Astrocyte of the cerebellum (primary cell): ENCODE measurements around the gene MFAP5.
"Not testable (repeated sequence)": the region's sequence is repeated elsewhere in the genome, so short reads cannot be mapped to it uniquely, and the experiment has no call there.

Experiments
- DNase-seq: peaks from one replicate; pipeline ENCODE4 v3.0.0-alpha.2; 2011; ENCODE audit warnings: low read depth
- H3K4me3 ChIP-seq: 2 replicates; pipeline ENCODE4 v1.5.1; 2011; ENCODE audit warnings: mild to moderate bottlenecking, low read depth, low read length, moderate library complexity
- in situ Hi-C: cut with HindIII; loops from 2 replicates; pipeline ENCODE4 v1.10.0; 2017; ENCODE audit warnings: low sequenced_read_pairs
- TF ChIP-seq, protein P1 (sequence below): IDR thresholded peaks from 2 replicates; pipeline ENCODE4 v1.5.1; 2012; ENCODE audit warnings: low read length, low read depth, moderate library complexity, mild to moderate bottlenecking; ENCODE audit errors: missing control alignments

MFAP5 gene

DNA sequence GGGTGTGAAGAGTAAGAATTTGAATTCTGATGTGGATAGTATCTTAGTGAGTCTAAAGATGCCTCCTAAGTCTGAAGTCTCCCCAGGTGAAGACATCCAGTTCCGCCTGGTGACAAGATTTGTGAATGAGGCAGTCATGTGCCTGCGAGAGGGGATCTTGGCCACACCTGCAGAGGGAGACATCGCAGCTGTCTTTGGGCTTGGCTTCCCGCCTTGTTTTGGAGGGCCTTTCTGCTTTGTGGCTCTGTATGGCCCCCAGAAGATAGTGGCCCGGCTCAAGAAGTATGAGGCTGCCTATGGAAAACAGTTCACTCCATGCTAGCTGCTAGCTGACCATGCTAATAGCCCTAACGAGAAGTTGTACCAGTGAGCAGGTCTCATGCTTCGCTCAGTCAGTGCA is 25.4 kb downstream of the MFAP5 start:
- no peak overlapping the region for H3K4me3 ChIP-seq
- TF ChIP-seq, protein P1, sequence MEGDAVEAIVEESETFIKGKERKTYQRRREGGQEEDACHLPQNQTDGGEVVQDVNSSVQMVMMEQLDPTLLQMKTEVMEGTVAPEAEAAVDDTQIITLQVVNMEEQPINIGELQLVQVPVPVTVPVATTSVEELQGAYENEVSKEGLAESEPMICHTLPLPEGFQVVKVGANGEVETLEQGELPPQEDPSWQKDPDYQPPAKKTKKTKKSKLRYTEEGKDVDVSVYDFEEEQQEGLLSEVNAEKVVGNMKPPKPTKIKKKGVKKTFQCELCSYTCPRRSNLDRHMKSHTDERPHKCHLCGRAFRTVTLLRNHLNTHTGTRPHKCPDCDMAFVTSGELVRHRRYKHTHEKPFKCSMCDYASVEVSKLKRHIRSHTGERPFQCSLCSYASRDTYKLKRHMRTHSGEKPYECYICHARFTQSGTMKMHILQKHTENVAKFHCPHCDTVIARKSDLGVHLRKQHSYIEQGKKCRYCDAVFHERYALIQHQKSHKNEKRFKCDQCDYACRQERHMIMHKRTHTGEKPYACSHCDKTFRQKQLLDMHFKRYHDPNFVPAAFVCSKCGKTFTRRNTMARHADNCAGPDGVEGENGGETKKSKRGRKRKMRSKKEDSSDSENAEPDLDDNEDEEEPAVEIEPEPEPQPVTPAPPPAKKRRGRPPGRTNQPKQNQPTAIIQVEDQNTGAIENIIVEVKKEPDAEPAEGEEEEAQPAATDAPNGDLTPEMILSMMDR: no peak
- DNase-seq: no peak
- in situ Hi-C loops: no loop called here

DNA sequence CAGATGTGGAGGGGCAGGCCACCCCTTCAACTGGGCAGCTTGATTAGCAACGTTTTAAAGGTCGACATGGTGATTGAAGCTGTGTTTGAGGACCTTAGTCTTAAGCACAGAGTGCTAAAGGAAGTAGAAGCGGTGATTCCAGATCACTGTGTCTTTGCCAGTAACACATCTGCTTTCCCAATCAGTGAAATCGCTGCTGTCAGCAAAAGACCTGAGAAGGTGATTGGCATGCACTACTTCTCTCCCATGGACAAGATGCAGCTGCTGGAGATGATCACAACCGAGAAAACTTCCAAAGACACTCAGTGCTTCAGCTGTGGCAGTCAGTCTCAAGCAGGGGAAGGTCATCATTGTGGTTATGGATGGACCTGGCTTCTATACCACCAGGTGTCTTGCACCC is 26.0 kb downstream of the MFAP5 start:
- in situ Hi-C loops: no loop called here
- TF ChIP-seq, protein P1: no peak
- H3K4me3 ChIP-seq: no peak overlapping the region
- no peak for DNase-seq

DNA sequence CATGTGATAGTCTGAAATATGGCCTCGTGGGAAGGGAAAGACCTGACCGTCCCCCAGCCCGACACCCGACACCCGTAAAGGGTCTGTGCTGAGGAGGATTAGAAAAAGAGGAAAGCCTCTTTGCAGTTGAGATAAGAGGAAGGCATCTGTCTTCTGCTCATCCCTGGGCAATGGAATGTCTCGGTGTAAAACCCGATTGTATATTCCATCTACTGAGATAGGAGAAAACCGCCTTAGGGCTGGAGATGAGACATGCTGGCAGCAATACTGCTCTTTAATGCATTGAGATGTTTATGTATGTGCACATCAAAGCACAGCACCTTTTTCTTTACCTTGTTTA is 26.6 kb downstream of the MFAP5 start:
- in situ Hi-C loops, DNase-seq, H3K4me3 ChIP-seq: not testable (repeated sequence)

DNA sequence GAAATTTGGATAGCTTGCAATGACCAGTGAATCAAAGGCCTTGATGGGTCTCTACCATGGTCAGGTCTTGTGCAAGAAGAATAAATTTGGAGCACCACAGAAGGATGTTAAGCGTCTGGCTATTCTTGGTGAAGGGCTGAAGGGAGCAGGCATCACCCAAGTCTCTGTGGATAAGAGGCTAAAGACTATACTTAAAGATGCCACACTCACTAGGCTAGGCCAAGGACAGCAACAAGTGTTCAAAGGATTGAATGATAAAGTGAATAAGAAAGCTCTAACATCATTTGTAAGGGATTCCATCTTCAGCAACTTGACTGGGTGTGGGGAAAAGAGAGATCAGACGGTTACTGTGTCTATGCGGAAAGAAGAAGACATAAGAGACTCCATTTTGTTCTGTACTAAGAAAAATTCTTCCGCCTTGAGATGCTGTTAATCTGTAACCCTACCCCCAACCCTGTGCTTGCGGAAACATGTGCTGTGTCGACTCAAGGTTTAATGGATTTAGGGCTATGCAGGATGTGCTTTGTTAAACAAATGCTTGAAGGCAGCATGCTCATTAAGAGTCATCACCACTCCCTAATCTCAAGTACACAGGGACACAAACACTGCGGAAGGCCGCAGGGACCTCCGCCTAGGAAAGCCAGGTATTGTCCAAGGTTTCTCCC is 27.2 kb downstream of the MFAP5 start:
- DNase-seq, in situ Hi-C loops, H3K4me3 ChIP-seq: not testable (repeated sequence)

DNA sequence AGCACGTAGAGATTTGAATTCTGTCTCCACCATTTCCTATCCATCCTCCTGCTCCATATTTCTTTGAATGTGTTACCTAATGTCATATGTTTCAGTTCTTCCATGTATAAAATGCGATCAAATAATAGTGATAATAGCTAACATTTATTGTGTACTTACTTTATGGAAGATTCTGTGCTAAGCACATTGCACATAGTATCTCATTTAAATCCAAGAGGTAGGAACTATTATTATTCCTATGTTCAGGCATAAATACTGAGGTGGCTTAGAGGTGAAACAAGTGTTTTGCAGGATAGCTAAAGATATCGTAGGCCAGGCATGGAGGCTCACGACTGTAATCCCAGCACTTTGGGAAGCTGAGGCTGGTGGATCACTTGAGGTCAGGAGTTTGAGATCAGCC is 32.5 kb downstream of the MFAP5 start:
- in situ Hi-C loops: no loop called here
- TF ChIP-seq, protein P1: no peak
- no peak overlapping the region for H3K4me3 ChIP-seq
- DNase-seq: no peak

DNA sequence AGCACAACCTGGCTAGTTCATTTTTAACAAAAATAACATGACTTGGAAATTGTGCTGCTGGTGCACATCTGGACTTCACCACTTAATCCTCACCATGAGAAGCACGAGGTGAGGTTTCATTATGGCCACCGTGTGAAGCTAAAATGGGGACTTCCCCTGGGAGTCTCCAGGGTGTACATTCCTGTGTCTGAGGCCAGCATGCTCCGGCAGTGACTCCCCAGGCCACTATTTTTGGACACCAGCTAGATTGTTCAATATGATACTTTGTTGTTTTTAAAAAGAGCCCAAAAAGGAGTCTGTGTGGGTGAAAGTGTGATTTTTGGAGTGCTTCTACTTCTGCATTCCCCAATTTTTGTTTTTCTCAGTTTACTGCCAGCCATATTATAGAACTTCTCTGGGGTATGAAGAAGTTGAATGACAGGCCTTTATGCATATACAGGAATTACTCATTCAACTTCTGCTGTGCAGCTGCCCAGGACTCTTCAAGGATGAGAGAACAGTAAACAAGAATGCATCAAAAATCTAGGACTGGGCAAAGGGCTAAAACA is 33.1 kb downstream of the MFAP5 start:
- TF ChIP-seq, protein P1: no peak
- no peak for DNase-seq
- no peak overlapping the region for H3K4me3 ChIP-seq
- in situ Hi-C loops: no loop called here

DNA sequence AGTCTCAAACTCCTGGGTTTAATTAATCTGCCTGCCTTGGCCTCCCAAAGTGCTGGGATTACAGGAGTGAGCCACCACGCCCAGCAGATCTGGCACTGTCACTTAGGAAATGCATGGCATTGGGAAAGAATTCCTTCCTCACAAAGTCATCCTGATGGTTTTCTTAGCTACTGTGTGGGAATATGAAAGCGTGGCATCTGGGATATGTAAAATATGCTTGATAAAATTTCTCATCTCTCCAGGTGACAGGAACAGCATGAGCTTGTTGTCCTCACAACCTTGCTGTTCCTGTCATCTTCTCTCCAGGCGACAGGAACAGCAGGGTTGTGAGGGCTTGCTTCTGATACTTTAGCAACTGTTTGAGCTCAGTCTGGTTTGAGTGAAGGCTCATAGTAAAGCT is 33.9 kb downstream of the MFAP5 start:
- TF ChIP-seq, protein P1: no peak
- no peak overlapping the region for H3K4me3 ChIP-seq
- in situ Hi-C loops: no loop called here
- no peak for DNase-seq

DNA sequence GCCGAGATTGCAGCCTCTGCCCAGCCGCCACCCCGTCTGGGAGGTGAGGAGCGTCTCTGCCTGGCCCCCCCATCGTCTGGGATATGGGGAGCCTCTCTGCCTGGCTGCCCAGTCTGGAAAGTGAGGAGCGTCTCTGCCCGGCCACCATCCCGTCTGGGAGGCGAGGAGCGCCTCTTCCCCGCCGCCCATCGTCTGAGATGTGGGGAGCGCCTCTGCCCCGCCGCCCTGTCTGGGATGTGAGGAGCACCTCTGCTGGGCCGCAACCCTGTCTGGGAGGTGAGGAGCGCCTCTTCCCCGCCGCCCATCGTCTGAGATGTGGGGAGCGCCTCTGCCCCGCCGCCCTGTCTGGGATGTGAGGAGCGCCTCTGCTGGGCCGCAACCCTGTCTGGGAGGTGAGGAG is 37.9 kb downstream of the MFAP5 start:
- DNase-seq, H3K4me3 ChIP-seq, in situ Hi-C loops: not testable (repeated sequence)
